Kidney (tissue), 14 donors: ENCODE data around the gene OR51B5. TPM values are rescaled to one million over a fixed set of nuclear protein-coding genes. Genes with fewer than 3 reads are reported as not detected.

Experiments
- DNase-seq, 5 donors: peaks; one replicate each; pipeline ENCODE4 v3.0.0-alpha.2; 2013 to 2020
- FAIRE-seq: peaks from 2 replicates; lab custom pipeline; 2012; peaks lifted over from hg19 to GRCh38; lab: Jason Lieb, UNC
- H3K27ac ChIP-seq, 2 donors: one replicate each; pipeline ENCODE4 v1.7.0; 2013; ENCODE audit warnings: low read depth in 2 of 2, low read length in 2 of 2, inconsistent platforms in 1 of 2
- H3K27me3 ChIP-seq: one replicate; pipeline ENCODE4 v1.7.1; 2013; ENCODE audit warnings: low read length, inconsistent platforms; ENCODE audit not compliant: control insufficient read depth, insufficient read depth
- H3K36me3 ChIP-seq, 3 donors: one replicate each; pipeline versions ENCODE4 v1.7.0 to v1.7.1; 2013; ENCODE audit warnings: low read length in 3 of 3, control low read depth in 1 of 3, inconsistent platforms in 1 of 3; ENCODE audit not compliant: insufficient read depth in 3 of 3, control insufficient read depth in 2 of 3
- H3K4me1 ChIP-seq, 3 donors: one replicate each; pipeline versions ENCODE4 v1.7.0 to v1.7.1; 2013; ENCODE audit warnings: low read length in 3 of 3, inconsistent platforms in 1 of 3, low read depth in 1 of 3; ENCODE audit not compliant: control insufficient read depth in 2 of 3, insufficient read depth in 2 of 3
- H3K4me3 ChIP-seq, 3 donors: one replicate each; pipeline versions ENCODE4 v1.7.0 to v1.8.1; 2013; ENCODE audit warnings: low read length in 3 of 3, control low read depth in 1 of 3, inconsistent platforms in 1 of 3
- H3K9ac ChIP-seq, 3 donors: one replicate each; pipeline versions ENCODE4 v1.7.0 to v1.7.1; 2013; ENCODE audit warnings: low read length in 3 of 3, control low read depth in 1 of 3, inconsistent platforms in 1 of 3
- H3K9me3 ChIP-seq, 3 donors: one replicate each; pipeline versions ENCODE4 v1.7.0 to v1.7.1; 2013; ENCODE audit warnings: low read length in 3 of 3, control low read depth in 1 of 3, inconsistent platforms in 1 of 3; ENCODE audit not compliant: control insufficient read depth in 2 of 3, insufficient read depth in 1 of 3
- intact Hi-C: fragments of 100-400 bp; cut with DNase I; formaldehyde crosslinking; loops from one replicate; pipeline ENCODE4 v1.11.1; 2022
- polyA plus RNA-seq: library from polyadenylated mRNA; stranded (reverse); fragments of 350-450 nt; fragmentation: Illumina TruSeq; extraction: RNeasy Lipid Tissue Mini Kit (QIAGEN cat#74804); gene quantifications from one replicate; pipeline ENCODE4 v1.2.3, GENCODE V29; 2014; ENCODE audit warnings: low read depth, low replicate concordance; ENCODE audit not compliant: insufficient read depth
- total RNA-seq: library from RNA; stranded (reverse); fragmentation: NEBNext Ultra II Directional; extraction: Animal tissue kit (Norgen Biotek cat#: 25700); gene quantifications from one replicate; pipeline ENCODE4 v1.2.1, GENCODE V29; 2021
- TF ChIP-seq, protein P1 (sequence below): IDR thresholded peaks from 3 replicates; pipeline ENCODE4 v1.5.1; 2012; ENCODE audit warnings: mild to moderate bottlenecking, moderate library complexity, borderline replicate concordance; ENCODE audit not compliant: insufficient read depth; ENCODE audit errors: extremely low read depth
- donor health status: control.
- donor health status: control.
- donor health status: control.
- donor health status: control.
- donor health status: control.
- donor health status: DM: yes; HTN: yes; CAD: no.
- donor health status: Normal renal cell carcinoma (clear cell type).

Gene OR51B5
- total and polyA plus RNA-seq, 2 donors from 2014 or later: not detected

DNA sequence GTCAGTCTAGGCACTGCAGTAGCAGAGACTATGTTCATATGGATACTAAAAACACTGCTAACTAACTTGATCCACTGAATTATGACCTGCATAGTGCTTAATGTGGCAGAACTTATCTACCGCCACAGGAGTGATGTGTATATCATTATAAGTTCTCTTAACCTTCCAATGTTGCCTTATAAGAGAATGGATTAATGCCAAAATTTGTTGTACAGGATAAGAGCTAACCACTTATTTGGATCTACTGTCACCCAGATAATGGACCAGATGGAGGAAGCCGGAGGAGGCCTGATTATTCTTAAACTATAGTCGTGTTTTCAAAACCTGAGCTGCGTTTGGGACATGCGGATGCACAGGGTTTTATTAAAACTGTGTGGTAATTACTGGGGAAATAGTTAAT lies 39.7 kb downstream of the OR51B5 start:
- no peaks in the 10 kb centered on the region for H3K4me1 ChIP-seq
- H3K4me3 ChIP-seq: no peak overlapping the region
- TF ChIP-seq, protein P1, sequence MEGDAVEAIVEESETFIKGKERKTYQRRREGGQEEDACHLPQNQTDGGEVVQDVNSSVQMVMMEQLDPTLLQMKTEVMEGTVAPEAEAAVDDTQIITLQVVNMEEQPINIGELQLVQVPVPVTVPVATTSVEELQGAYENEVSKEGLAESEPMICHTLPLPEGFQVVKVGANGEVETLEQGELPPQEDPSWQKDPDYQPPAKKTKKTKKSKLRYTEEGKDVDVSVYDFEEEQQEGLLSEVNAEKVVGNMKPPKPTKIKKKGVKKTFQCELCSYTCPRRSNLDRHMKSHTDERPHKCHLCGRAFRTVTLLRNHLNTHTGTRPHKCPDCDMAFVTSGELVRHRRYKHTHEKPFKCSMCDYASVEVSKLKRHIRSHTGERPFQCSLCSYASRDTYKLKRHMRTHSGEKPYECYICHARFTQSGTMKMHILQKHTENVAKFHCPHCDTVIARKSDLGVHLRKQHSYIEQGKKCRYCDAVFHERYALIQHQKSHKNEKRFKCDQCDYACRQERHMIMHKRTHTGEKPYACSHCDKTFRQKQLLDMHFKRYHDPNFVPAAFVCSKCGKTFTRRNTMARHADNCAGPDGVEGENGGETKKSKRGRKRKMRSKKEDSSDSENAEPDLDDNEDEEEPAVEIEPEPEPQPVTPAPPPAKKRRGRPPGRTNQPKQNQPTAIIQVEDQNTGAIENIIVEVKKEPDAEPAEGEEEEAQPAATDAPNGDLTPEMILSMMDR: no peak
- no peak for FAIRE-seq
- H3K36me3 ChIP-seq: no peaks in the 10 kb centered on the region
- intact Hi-C loops: no loop called here
- no peaks in the 10 kb centered on the region for H3K27me3 ChIP-seq
- no peak overlapping the region for H3K9ac ChIP-seq
- no peak overlapping the region for H3K27ac ChIP-seq
- no peaks in the 10 kb centered on the region for H3K9me3 ChIP-seq
- no peak for DNase-seq

GRCh38 chr11:5301846-5302245 lies 41.5 kb downstream of the OR51B5 start, which contains the start of gene OR51B4:
Gene OR51B4 (minus strand): TSS chr11:5301946. CDS start chr11:5301946, 0 bp downstream.
- Histone ChIP-seq H3K9me3 (no peaks in the 10 kb centered on the region), H3K36me3 (no peaks in the 10 kb centered on the region), H3K4me3 (no peak within 1 kb of the TSS), H3K27ac (no peak within 1 kb of the TSS), H3K4me1 (no peaks in the 10 kb centered on the region), H3K9ac (no peak within 1 kb of the TSS), H3K27me3 (no peaks in the 10 kb centered on the region)
- intact Hi-C loops: no loop called here
- DNase-seq (no peak), FAIRE-seq (no peak)
- TF ChIP-seq, protein P1: no peak

GRCh38 chr11:5300251-5300650 lies 43.1 kb downstream of the OR51B5 start:
- no peak overlapping the region for H3K9ac ChIP-seq
- intact Hi-C loops: no loop called here
- no peaks in the 10 kb centered on the region for H3K4me1 ChIP-seq
- no peak overlapping the region for H3K4me3 ChIP-seq
- no peaks in the 10 kb centered on the region for H3K27me3 ChIP-seq
- TF ChIP-seq, protein P1: no peak
- no peaks in the 10 kb centered on the region for H3K36me3 ChIP-seq
- no peak overlapping the region for H3K27ac ChIP-seq
- FAIRE-seq (no peak), DNase-seq (no peak)
- H3K9me3 ChIP-seq: no peaks in the 10 kb centered on the region

- TF ChIP-seq, protein P1: no peak
- H3K36me3 ChIP-seq: no peaks in the 10 kb centered on the region
- H3K27me3 ChIP-seq: no peaks in the 10 kb centered on the region
- no peaks in the 10 kb centered on the region for H3K9me3 ChIP-seq
- H3K4me3 ChIP-seq: no peak overlapping the region
- no peak for DNase-seq
- intact Hi-C loops: no loop called here
- no peak overlapping the region for H3K27ac ChIP-seq
- no peak overlapping the region for H3K9ac ChIP-seq
- FAIRE-seq: no peak
- H3K4me1 ChIP-seq: no peaks in the 10 kb centered on the region
Measured at GRCh38 chr11:5298451-5298850, 44.9 kb downstream of the OR51B5 start.
